MM.1S (cell line): ENCODE results near the gene SLC25A17.

ENCODE experiments used
- EZH2 ChIP-seq: fragments of 300-600 bp; sonication (generic); optimal IDR thresholded peaks from 2 replicates; pipeline ENCODE3; 2017; ENCODE audit warnings: low read depth, mild to moderate bottlenecking, antibody characterized with exemption, low read length, mixed read lengths
- EZH2phosphoT487 ChIP-seq: fragments of 300-600 bp; sonication (generic); IDR thresholded peaks from 2 replicates; pipeline ENCODE4 v1.6.1; 2018; ENCODE audit warnings: antibody characterized with exemption, low read length
- TF ChIP-seq, protein P1 (sequence below): fragments of 300-600 bp; sonication (generic); IDR thresholded peaks from 2 replicates; pipeline ENCODE4 v1.5.1; 2016; ENCODE audit warnings: antibody characterized with exemption, low read length, mixed read lengths

DNA sequence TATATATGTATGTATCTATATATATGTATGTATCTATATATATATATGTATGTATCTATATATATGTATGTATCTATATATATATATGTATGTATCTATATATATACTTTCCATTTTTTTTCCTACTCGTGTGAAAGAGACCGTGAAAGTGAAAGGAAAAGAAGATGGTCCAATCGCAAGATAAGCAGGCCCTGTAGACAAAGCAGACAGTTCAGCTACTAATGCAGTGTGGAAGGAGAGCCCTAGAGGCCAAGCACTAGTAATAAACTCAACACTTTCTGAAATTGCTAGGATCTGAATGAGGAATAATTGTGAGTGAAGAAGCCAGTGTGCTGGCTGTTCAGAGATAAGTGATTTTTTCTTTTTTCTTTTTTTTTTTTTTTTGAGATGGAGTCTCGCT lies 92.6 kb downstream of the SLC25A17 start:
- TF ChIP-seq, protein P1, sequence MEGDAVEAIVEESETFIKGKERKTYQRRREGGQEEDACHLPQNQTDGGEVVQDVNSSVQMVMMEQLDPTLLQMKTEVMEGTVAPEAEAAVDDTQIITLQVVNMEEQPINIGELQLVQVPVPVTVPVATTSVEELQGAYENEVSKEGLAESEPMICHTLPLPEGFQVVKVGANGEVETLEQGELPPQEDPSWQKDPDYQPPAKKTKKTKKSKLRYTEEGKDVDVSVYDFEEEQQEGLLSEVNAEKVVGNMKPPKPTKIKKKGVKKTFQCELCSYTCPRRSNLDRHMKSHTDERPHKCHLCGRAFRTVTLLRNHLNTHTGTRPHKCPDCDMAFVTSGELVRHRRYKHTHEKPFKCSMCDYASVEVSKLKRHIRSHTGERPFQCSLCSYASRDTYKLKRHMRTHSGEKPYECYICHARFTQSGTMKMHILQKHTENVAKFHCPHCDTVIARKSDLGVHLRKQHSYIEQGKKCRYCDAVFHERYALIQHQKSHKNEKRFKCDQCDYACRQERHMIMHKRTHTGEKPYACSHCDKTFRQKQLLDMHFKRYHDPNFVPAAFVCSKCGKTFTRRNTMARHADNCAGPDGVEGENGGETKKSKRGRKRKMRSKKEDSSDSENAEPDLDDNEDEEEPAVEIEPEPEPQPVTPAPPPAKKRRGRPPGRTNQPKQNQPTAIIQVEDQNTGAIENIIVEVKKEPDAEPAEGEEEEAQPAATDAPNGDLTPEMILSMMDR, result no peak
- TF ChIP-seq EZH2, result no peak
- no peak for TF ChIP-seq EZH2phosphoT487
